Peyer's patch (tissue), 4 donors: Measurements from ENCODE around the gene ATP8A1.

Source experiments
- POLR2A ChIP-seq, 2 donors: fragments of 450-650 bp; IDR thresholded peaks; one replicate each; pipeline ENCODE4 v1.5.1; 2017; ENCODE audit warnings: antibody characterized with exemption in 2 of 2, mild to moderate bottlenecking in 2 of 2, moderate library complexity in 2 of 2
- TF ChIP-seq, protein P1 (sequence below), 6 experiments: fragments of 450-650 bp in 4 of 6; fragments of 200-600 bp in 2 of 6; sonication (generic) in 1 of 6; IDR thresholded peaks; one replicate each; pipeline ENCODE4 v1.5.1; 2017 to 2019; ENCODE audit warnings: antibody characterized with exemption in 6 of 6, mild to moderate bottlenecking in 3 of 6, moderate library complexity in 1 of 6

DNA sequence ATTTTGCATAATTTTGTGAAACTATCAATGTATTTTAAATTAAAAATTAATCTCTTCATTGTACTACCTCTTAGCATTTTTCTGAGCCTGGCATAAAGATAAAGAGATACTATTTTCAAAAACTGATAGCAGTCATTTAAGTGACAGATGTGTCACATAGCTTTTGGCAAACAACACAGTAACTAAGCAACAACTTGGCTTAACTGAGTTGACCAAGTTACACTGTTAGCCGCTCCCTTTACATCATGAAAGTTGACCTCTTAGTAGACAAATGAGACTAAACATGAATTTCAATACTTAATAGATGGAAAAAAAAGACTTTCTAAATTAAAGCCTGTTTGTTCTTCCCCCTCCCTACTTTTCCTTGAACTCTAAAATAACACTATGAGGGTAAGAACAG lies 62.0 kb downstream of the ATP8A1 start:
- TF ChIP-seq, protein P1, sequence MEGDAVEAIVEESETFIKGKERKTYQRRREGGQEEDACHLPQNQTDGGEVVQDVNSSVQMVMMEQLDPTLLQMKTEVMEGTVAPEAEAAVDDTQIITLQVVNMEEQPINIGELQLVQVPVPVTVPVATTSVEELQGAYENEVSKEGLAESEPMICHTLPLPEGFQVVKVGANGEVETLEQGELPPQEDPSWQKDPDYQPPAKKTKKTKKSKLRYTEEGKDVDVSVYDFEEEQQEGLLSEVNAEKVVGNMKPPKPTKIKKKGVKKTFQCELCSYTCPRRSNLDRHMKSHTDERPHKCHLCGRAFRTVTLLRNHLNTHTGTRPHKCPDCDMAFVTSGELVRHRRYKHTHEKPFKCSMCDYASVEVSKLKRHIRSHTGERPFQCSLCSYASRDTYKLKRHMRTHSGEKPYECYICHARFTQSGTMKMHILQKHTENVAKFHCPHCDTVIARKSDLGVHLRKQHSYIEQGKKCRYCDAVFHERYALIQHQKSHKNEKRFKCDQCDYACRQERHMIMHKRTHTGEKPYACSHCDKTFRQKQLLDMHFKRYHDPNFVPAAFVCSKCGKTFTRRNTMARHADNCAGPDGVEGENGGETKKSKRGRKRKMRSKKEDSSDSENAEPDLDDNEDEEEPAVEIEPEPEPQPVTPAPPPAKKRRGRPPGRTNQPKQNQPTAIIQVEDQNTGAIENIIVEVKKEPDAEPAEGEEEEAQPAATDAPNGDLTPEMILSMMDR (IDR thresholded peaks at IDR 0.05) = no peak
- no peak for TF ChIP-seq POLR2A (IDR thresholded peaks at IDR 0.05)
